Activated CD8-positive, alpha-beta T cell treated with anti-CD3 and anti-CD28 coated beads, Interleukin-2, amount 10 ng/mL, durations not matched to agents 7 days and 5 days (primary cell): ENCODE results near the gene CD99. TPM values are rescaled to one million over a fixed set of nuclear protein-coding genes. Genes with fewer than 3 reads are reported as not detected.
A peak's percentile ranks its signal among the peaks of the same experiment; 100 is the strongest.

ENCODE experiments used
- ATAC-seq: fragments of 150-1000 bp; cut with Tn5 transposase; one replicate; pipeline ENCODE4 v1.10.0; 2021; ENCODE audit warnings: moderate library complexity
- CTCF ChIA-PET: fragments of 350-600 bp; sonication (Branson Sonifier 250); formaldehyde crosslinking; loops from one replicate; lab custom pipeline; 2021; ENCODE audit warnings: antibody characterized with exemption; lab: Charles Lee
- POLR2A ChIA-PET: fragments of 350-600 bp; sonication (Branson Sonifier 250); formaldehyde crosslinking; loops from one replicate; lab custom pipeline; 2021; ENCODE audit warnings: antibody characterized with exemption; lab: Charles Lee
- DNase-seq: peaks from one replicate; pipeline ENCODE4 v3.0.0-alpha.2; 2020
- H3K27ac Mint-ChIP-seq: one replicate; pipeline ENCODE4 v1.8.0; 2021; ENCODE audit warnings: mild to moderate bottlenecking, mixed read lengths
- H3K27me3 Mint-ChIP-seq: one replicate; pipeline ENCODE4 v1.8.0; 2021; ENCODE audit warnings: low read depth, mixed read lengths
- H3K36me3 Mint-ChIP-seq: one replicate; pipeline ENCODE4 v1.8.0; 2021; ENCODE audit warnings: low read depth, mixed read lengths
- H3K4me1 Mint-ChIP-seq: one replicate; pipeline ENCODE4 v1.8.0; 2021; ENCODE audit warnings: low read depth, mixed read lengths
- H3K4me3 Mint-ChIP-seq: one replicate; pipeline ENCODE4 v1.8.0; 2021; ENCODE audit warnings: mild to moderate bottlenecking, mixed read lengths
- H3K9me3 Mint-ChIP-seq: one replicate; pipeline ENCODE4 v1.8.0; 2022; ENCODE audit warnings: mixed read lengths; ENCODE audit not compliant: insufficient read depth
- total RNA-seq, 2 experiments: library from RNA; stranded (reverse); gene quantifications; one replicate each; pipeline ENCODE4 v1.2.3, GENCODE V29; 2021

CD99 gene, protein sequence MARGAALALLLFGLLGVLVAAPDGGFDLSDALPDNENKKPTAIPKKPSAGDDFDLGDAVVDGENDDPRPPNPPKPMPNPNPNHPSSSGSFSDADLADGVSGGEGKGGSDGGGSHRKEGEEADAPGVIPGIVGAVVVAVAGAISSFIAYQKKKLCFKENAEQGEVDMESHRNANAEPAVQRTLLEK
- total RNA-seq: 100 to 1,000 TPM; 208 to 219 TPM

- DNase-seq (peak; percentile 94), ATAC-seq (peak; percentile 92)
- Mint-ChIP-seq H3K4me3 (peak within 1 kb of the TSS; percentile 99), H3K27ac (peak within 1 kb of the TSS; percentile 97), H3K4me1 (peaks cover 35% of the 10 kb centered on the region), H3K27me3 (no peaks in the 10 kb centered on the region), H3K36me3 (peaks cover 35% of the 10 kb centered on the region), H3K9me3 (no peaks in the 10 kb centered on the region)
- CTCF ChIA-PET: no interaction called here
- POLR2A ChIA-PET: no interaction called here
These were observed at the start of gene CD99 for GRCh38 chrX:2690856-2691542. TSS of gene CD99 (plus strand) at chrX:2691295. CDS start at chrX:2691361, 66 bp downstream.

GRCh38 chrX:2642146-2642545 is 48.9 kb upstream of the CD99 start:
- ATAC-seq (no peak), DNase-seq (no peak)
- ChIA-PET CTCF (no interaction called here), POLR2A (no interaction called here)
- Mint-ChIP-seq H3K27ac (no peak overlapping the region), H3K27me3 (no peaks in the 10 kb centered on the region), H3K4me1 (peaks cover 44% of the 10 kb centered on the region), H3K9me3 (no peaks in the 10 kb centered on the region), H3K4me3 (no peak overlapping the region), H3K36me3 (peaks cover 45% of the 10 kb centered on the region)

DNA sequence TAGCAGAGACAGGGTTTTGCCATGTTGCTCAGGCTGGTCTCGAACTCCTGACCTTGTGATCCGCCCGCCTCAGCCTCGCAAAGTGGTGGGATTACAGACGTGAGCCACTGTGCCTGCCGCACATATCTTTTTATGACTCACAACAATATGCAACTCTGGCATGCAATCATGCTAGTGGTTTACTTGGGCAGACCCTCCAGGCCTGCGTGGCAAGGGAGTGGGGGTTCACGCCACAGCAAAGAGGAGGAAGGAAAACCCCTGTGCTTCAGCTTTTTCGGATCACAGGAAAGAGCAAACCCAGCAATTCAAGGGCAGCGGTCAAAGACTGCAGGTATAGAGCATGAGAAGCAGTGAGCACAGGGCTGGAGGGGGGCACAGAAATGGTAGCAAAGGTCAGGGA is 48.3 kb upstream of the CD99 start:
- Mint-ChIP-seq H3K27me3 (no peaks in the 10 kb centered on the region), H3K27ac (peak overlapping the region; percentile 70), H3K4me3 (no peak overlapping the region), H3K9me3 (no peaks in the 10 kb centered on the region), H3K36me3 (peaks cover 45% of the 10 kb centered on the region), H3K4me1 (peaks cover 40% of the 10 kb centered on the region)
- DNase-seq (peak; percentile 34), ATAC-seq (no peak)
- CTCF ChIA-PET: no interaction called here
- POLR2A ChIA-PET: no interaction called here

- CTCF ChIA-PET: no interaction called here
- Mint-ChIP-seq H3K4me1 (peaks cover 29% of the 10 kb centered on the region), H3K27me3 (no peaks in the 10 kb centered on the region), H3K9me3 (no peaks in the 10 kb centered on the region), H3K27ac (no peak overlapping the region), H3K4me3 (no peak overlapping the region), H3K36me3 (peaks cover 41% of the 10 kb centered on the region)
- POLR2A ChIA-PET: no interaction called here
- ATAC-seq (no peak), DNase-seq (no peak)
These were observed 47.2 kb upstream of the CD99 start for GRCh38 chrX:2643880-2644279.

- no peak overlapping the region for H3K4me3 Mint-ChIP-seq
- H3K27me3 Mint-ChIP-seq: no peaks in the 10 kb centered on the region
- ChIA-PET CTCF (no interaction called here), POLR2A (no interaction called here)
- no peak overlapping the region for H3K27ac Mint-ChIP-seq
- H3K4me1 Mint-ChIP-seq: peaks cover 21% of the 10 kb centered on the region
- DNase-seq (no peak), ATAC-seq (no peak)
- H3K36me3 Mint-ChIP-seq: peaks cover 27% of the 10 kb centered on the region
- no peaks in the 10 kb centered on the region for H3K9me3 Mint-ChIP-seq
These were observed 45.5 kb upstream of the CD99 start for GRCh38 chrX:2645563-2645962.

GRCh38 chrX:2647627-2648026 is 43.5 kb upstream of the CD99 start:
- no peak overlapping the region for H3K27ac Mint-ChIP-seq
- H3K4me3 Mint-ChIP-seq: no peak overlapping the region
- CTCF ChIA-PET: no interaction called here

GRCh38 chrX:2650037-2650436 is 41.1 kb upstream of the CD99 start:
- ATAC-seq (no peak), DNase-seq (no peak)
- ChIA-PET POLR2A (no interaction called here), CTCF (no interaction called here)
- H3K9me3 Mint-ChIP-seq: no peaks in the 10 kb centered on the region
- no peaks in the 10 kb centered on the region for H3K27me3 Mint-ChIP-seq
- no peak overlapping the region for H3K27ac Mint-ChIP-seq
- no peaks in the 10 kb centered on the region for H3K4me1 Mint-ChIP-seq
- H3K36me3 Mint-ChIP-seq: peaks cover 19% of the 10 kb centered on the region
- no peak overlapping the region for H3K4me3 Mint-ChIP-seq

More at GRCh38 chrX:2647627-2648026, 43.5 kb upstream of the CD99 start:
- DNase-seq: no peak
- no peak for ATAC-seq
- H3K4me1 Mint-ChIP-seq: peaks cover 11% of the 10 kb centered on the region
- H3K9me3 Mint-ChIP-seq: no peaks in the 10 kb centered on the region
- no peaks in the 10 kb centered on the region for H3K27me3 Mint-ChIP-seq
- POLR2A ChIA-PET: no interaction called here
- H3K36me3 Mint-ChIP-seq: peaks cover 19% of the 10 kb centered on the region

GRCh38 chrX:2650865-2651264 is 40.2 kb upstream of the CD99 start:
- ChIA-PET CTCF (no interaction called here), POLR2A (no interaction called here)
- no peak overlapping the region for H3K27ac Mint-ChIP-seq
- H3K4me1 Mint-ChIP-seq: no peaks in the 10 kb centered on the region
- no peaks in the 10 kb centered on the region for H3K27me3 Mint-ChIP-seq
- no peak for DNase-seq
- H3K36me3 Mint-ChIP-seq: peaks cover 19% of the 10 kb centered on the region
- no peak overlapping the region for H3K4me3 Mint-ChIP-seq
- no peaks in the 10 kb centered on the region for H3K9me3 Mint-ChIP-seq
- no peak for ATAC-seq

GRCh38 chrX:2652106-2652505 is 39.0 kb upstream of the CD99 start:
- DNase-seq (no peak), ATAC-seq (no peak)
- no peak overlapping the region for H3K4me3 Mint-ChIP-seq
- no peak overlapping the region for H3K27ac Mint-ChIP-seq
- no peaks in the 10 kb centered on the region for H3K9me3 Mint-ChIP-seq
- H3K4me1 Mint-ChIP-seq: no peaks in the 10 kb centered on the region
- H3K36me3 Mint-ChIP-seq: peaks cover 13% of the 10 kb centered on the region
- H3K27me3 Mint-ChIP-seq: no peaks in the 10 kb centered on the region
- ChIA-PET CTCF (no interaction called here), POLR2A (no interaction called here)

DNA sequence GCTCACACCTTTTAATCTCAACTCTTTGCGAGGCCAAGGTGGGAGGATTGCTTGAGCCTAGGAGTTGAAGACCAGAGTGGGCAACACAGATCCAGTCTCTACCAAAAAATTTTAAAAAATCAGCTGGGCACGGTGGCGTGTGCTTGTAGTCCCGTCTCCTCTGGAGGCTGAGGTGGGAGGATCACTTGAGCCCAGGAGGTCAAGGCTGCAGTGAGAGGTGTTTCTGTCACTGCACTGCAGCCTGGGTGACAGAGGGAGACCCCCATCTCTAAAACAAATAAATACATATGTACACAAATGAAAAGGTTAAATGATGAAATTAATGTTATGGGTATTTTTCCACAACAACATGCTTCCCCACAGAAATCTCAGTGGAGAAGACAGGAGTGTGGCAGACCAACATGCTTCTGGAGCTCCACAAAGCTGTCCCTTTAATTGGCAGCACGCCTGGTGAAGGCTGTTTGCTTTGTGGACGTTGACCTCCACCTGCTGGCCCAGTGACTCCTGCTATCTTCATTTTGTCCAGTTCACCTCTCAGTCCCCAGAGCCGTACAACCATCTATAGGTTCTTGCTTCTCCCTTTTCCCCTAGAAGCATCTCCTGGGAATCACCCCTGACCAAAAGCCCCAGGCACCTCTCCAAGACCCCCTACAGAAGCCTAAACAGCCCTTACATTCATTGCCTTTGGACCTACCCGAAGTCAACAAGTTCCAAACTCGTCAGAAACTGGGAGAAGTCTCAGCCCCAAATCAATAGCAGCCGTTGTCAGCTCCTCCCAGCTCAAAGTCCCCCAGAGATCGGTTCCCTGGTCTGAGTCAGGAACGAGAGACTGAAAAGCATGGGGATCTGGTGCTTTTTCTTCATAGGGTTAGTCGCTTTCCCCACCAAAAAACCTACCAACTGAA is 36.4 kb upstream of the CD99 start:
- ChIA-PET POLR2A (no interaction called here), CTCF (no interaction called here)
- no peak for ATAC-seq
- DNase-seq: no peak
- Mint-ChIP-seq H3K27me3 (no peaks in the 10 kb centered on the region), H3K27ac (no peak overlapping the region), H3K36me3 (peaks cover 2% of the 10 kb centered on the region), H3K4me1 (no peaks in the 10 kb centered on the region), H3K9me3 (no peaks in the 10 kb centered on the region), H3K4me3 (no peak overlapping the region)

GRCh38 chrX:2656257-2656836 is 34.7 kb upstream of the CD99 start:
- ATAC-seq: no peak
- no peak for DNase-seq
- H3K4me1 Mint-ChIP-seq: no peaks in the 10 kb centered on the region
- H3K9me3 Mint-ChIP-seq: no peaks in the 10 kb centered on the region
- no peak overlapping the region for H3K4me3 Mint-ChIP-seq
- no peak overlapping the region for H3K27ac Mint-ChIP-seq
- CTCF ChIA-PET: no interaction called here
- POLR2A ChIA-PET: no interaction called here
- H3K36me3 Mint-ChIP-seq: no peaks in the 10 kb centered on the region
- H3K27me3 Mint-ChIP-seq: no peaks in the 10 kb centered on the region
